IMR-90 (cell line): ENCODE data around the gene GORASP1. TPM values are rescaled to one million over a fixed set of nuclear protein-coding genes. Genes with fewer than 3 reads are reported as not detected.

ENCODE experiments used
- ATAC-seq: fragments of 200-7000 bp; cut with Tn5 transposase; 2 replicates; pipeline ENCODE4 v1.9.1; 2020; ENCODE audit warnings: low read depth, mild to moderate bottlenecking, moderate library complexity
- BruUV-seq: library from RNA; stranded (reverse); fragments of 400-500 nt; replicated peaks from 2 replicates; lab custom pipeline; 2021; lab: Mats Ljungman, UMichigan
- CTCF ChIA-PET: fragments of 300-600 bp; formaldehyde crosslinking; extraction: SDS; loops from one replicate; lab custom pipeline; 2021; ENCODE audit warnings: antibody characterized with exemption; lab: Yijun Ruan, JAX
- POLR2A ChIA-PET: fragments of 300-600 bp; sonication (Branson Sonifier 250); formaldehyde crosslinking; loops from one replicate; lab custom pipeline; 2022; ENCODE audit warnings: antibody characterized with exemption; ENCODE audit not compliant: unreplicated experiment; lab: Charles Lee
- DNase-seq: peaks from one replicate; pipeline ENCODE4 v3.0.0; 2013
- H2AFZ ChIP-seq: replicated peaks from 2 replicates; pipeline ENCODE3; 2013; ENCODE audit warnings: low read length, mild to moderate bottlenecking; ENCODE audit not compliant: poor library complexity
- H2AK5ac ChIP-seq: 2 replicates; pipeline ENCODE4 v1.6.1; 2013; ENCODE audit warnings: low read depth, low read length, inconsistent platforms
- H2AK9ac ChIP-seq: replicated peaks from 2 replicates; pipeline ENCODE3; 2013; ENCODE audit warnings: mild to moderate bottlenecking, low read depth, low read length, moderate library complexity; ENCODE audit not compliant: poor library complexity
- H2BK120ac ChIP-seq: 2 replicates; pipeline ENCODE4 v1.6.1; 2013; ENCODE audit warnings: low read depth, low read length, inconsistent platforms
- H2BK15ac ChIP-seq: 3 replicates; pipeline ENCODE4 v1.6.1; 2013; ENCODE audit warnings: low read depth, low read length, inconsistent platforms
- H2BK20ac ChIP-seq: 2 replicates; pipeline ENCODE4 v1.6.1; 2013; ENCODE audit warnings: low read depth, mild to moderate bottlenecking, inconsistent platforms, low read length, moderate library complexity
- H2BK5ac ChIP-seq: 2 replicates; pipeline ENCODE4 v1.6.1; 2013; ENCODE audit warnings: mild to moderate bottlenecking, low read depth, low read length, inconsistent platforms; ENCODE audit not compliant: poor library complexity, severe bottlenecking
- H3K14ac ChIP-seq: replicated peaks from 2 replicates; pipeline ENCODE4 v1.6.1; 2013; ENCODE audit warnings: low read depth, low read length, inconsistent platforms
- H3K18ac ChIP-seq: 2 replicates; pipeline ENCODE4 v1.6.1; 2013; ENCODE audit warnings: low read depth, low read length, control low read depth
- H3K23ac ChIP-seq: 2 replicates; pipeline ENCODE4 v1.6.1; 2013; ENCODE audit warnings: low read depth, low read length, inconsistent platforms
- H3K27ac ChIP-seq: 2 replicates; pipeline ENCODE4 v1.5.1; 2013; ENCODE audit warnings: mild to moderate bottlenecking, control low read depth, low read length; ENCODE audit not compliant: insufficient read depth
- H3K27me3 ChIP-seq: 2 replicates; pipeline ENCODE4 v1.6.1; 2013; ENCODE audit warnings: low read length; ENCODE audit not compliant: control insufficient read depth, insufficient read depth
- H3K36me3 ChIP-seq: 2 replicates; pipeline ENCODE4 v1.6.1; 2013; ENCODE audit warnings: low read length, mixed read lengths; ENCODE audit not compliant: control insufficient read depth, insufficient read depth
- H3K4ac ChIP-seq: 2 replicates; pipeline ENCODE4 v1.6.1; 2013; ENCODE audit warnings: low read depth, low read length, inconsistent platforms
- H3K4me1 ChIP-seq: 2 replicates; pipeline ENCODE4 v1.6.1; 2013; ENCODE audit warnings: low read length, mixed read lengths; ENCODE audit not compliant: control insufficient read depth, insufficient read depth
- H3K4me2 ChIP-seq: 2 replicates; pipeline ENCODE4 v1.6.1; 2013; ENCODE audit warnings: low read depth, mild to moderate bottlenecking, control low read depth, low read length, moderate library complexity
- H3K4me3 ChIP-seq: 2 replicates; pipeline ENCODE4 v1.5.1; 2013; ENCODE audit warnings: low read depth, mild to moderate bottlenecking, control low read depth, low read length, moderate library complexity; ENCODE audit not compliant: insufficient read depth
- H3K56ac ChIP-seq: 2 replicates; pipeline ENCODE4 v1.6.1; 2013; ENCODE audit warnings: low read length, inconsistent platforms; ENCODE audit not compliant: insufficient read depth; ENCODE audit errors: extremely low read depth
- H3K79me1 ChIP-seq, 2 experiments: 2 replicates each; pipeline ENCODE4 v1.6.1; 2013; ENCODE audit warnings: low read length in 2 of 2, inconsistent platforms in 1 of 2, low read depth in 1 of 2
- H3K9ac ChIP-seq: 2 replicates; pipeline ENCODE4 v1.6.1; 2013; ENCODE audit warnings: low read depth, low read length, control low read depth
- H3K9me1 ChIP-seq: 2 replicates; pipeline ENCODE4 v1.6.1; 2013; ENCODE audit warnings: low read length, inconsistent platforms; ENCODE audit not compliant: insufficient read depth
- H3K9me3 ChIP-seq: 2 replicates; pipeline ENCODE4 v1.6.1; 2013; ENCODE audit warnings: low read length; ENCODE audit not compliant: control insufficient read depth, insufficient read depth
- H4K20me1 ChIP-seq: 2 replicates; pipeline ENCODE4 v1.6.1; 2013; ENCODE audit warnings: low read length, inconsistent platforms; ENCODE audit not compliant: insufficient read depth
- H4K5ac ChIP-seq: 2 replicates; pipeline ENCODE4 v1.6.1; 2013; ENCODE audit warnings: mild to moderate bottlenecking, low read depth, low read length, control low read depth
- H4K8ac ChIP-seq, 2 experiments: 2 replicates each; pipeline ENCODE4 v1.6.1; 2013; ENCODE audit warnings: low read depth in 2 of 2, low read length in 2 of 2, control low read depth in 1 of 2, inconsistent platforms in 1 of 2
- H4K91ac ChIP-seq: 2 replicates; pipeline ENCODE4 v1.6.1; 2013; ENCODE audit warnings: low read depth, low read length, inconsistent platforms; ENCODE audit not compliant: insufficient read depth
- CEBPB ChIP-seq: IDR thresholded peaks from 2 replicates; pipeline ENCODE4 v1.6.1; 2012; ENCODE audit warnings: low read depth, low read length, improper control_type of control experiment
- CHD1 ChIP-seq: IDR thresholded peaks from 2 replicates; pipeline ENCODE4 v1.6.1; 2012; ENCODE audit warnings: low read depth, low read length, improper control_type of control experiment
- WGBS, 2 experiments: methylation state at CpG; one replicate each; pipeline versions ENCODE4 v1.1.5 to v1.1.7; 2013; ENCODE audit warnings: missing lambda C conversion rate in 2 of 2; ENCODE audit not compliant: insufficient read length in 1 of 2; ENCODE audit errors: extremely low coverage in 2 of 2; 5-methylcytosine and 5-hydroxymethylcytosine counted together
- dilution Hi-C: fragments of 300-500 bp; cut with HindIII; formaldehyde crosslinking; loops from one replicate; pipeline ENCODE4 v1.14.3; 2018; ENCODE audit warnings: low sequenced_read_pairs; ENCODE audit not compliant: unreplicated experiment
- in situ Hi-C: fragments of 300-500 bp; cut with MboI; formaldehyde crosslinking; loops from 3 replicates; pipeline ENCODE4 v1.14.3; 2019; ENCODE audit warnings: low sequenced_read_pairs, inconsistent platforms, mixed read lengths
- intact Hi-C: fragments of 100-400 bp; cut with micrococcal nuclease; formaldehyde crosslinking; loops from 2 replicates; pipeline ENCODE4 v1.10.0; 2022
- polyA plus RNA-seq, 3 experiments: library from polyadenylated mRNA; depleted of rRNA; stranded (reverse); fragments of >200 nt; gene quantifications; 2 replicates each; pipeline ENCODE4 v1.2.3, GENCODE V29; 2012; ENCODE audit warnings: low replicate concordance in 1 of 3
- total RNA-seq: library from RNA; depleted of rRNA; stranded (reverse); fragments of >200 nt; gene quantifications from 2 replicates; pipeline ENCODE4 v1.2.3, GENCODE V29; 2012

The GORASP1 gene
- total and polyA plus RNA-seq, 2 of the 4 experiments (the other 2 are of a cell fraction): 35.0 to 56.6 TPM

DNA sequence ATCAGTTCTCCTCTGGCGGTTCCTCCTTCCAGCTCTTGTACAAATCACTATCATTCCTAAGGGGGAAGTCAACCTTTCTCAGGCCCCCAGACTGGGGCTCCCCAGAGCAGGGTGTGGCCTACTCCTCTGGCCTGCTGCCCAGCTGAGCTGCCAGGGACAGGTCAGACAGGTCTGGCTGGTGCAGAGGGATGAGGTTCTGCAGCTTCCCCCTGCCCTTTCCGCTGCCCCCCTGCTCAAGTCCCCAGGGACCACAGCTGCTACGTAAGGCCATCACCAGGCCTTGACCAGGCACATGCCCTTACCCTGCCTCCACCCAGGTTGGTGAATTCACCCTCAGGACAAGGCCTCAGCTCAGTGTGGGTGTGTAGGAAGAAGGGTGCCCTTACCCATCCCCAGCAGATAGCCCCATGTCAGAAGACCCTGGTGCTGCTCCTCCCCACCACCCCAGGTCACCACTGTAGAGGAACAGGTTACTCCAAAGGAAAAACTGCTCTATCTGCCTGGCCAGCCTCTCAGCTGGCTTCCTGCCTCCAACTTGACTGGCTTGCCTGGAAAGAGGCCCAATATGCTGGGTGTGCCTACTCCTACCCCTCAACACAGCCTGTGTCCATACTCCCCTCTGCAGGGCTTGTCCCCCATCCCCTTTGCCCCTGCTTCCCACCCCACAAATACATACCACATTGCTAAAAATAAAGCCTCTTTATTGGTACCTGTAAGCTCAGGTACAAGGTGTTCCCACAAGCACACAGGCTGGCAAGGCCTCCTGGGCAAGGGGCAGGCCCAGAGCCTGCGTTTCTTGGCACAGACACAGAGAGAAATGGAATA is 34.0 kb upstream of the GORASP1 start:
- Histone ChIP-seq H3K27ac (no peak overlapping the region), H3K27me3 (no peaks in the 10 kb centered on the region), H3K23ac (no peak overlapping the region), H4K8ac (no peak overlapping the region), H2AFZ (no peak overlapping the region), H3K4me1 (peaks cover 28% of the 10 kb centered on the region), H3K56ac (no peak overlapping the region), H4K91ac (no peak overlapping the region), H3K79me1 (peaks cover 12 to 73% of the 10 kb centered on the region in 2 experiments), H3K4ac (no peak overlapping the region), H3K9me1 (peaks cover 29% of the 10 kb centered on the region), H3K14ac (no peak overlapping the region), H4K20me1 (peaks cover 82% of the 10 kb centered on the region), H3K9ac (no peak overlapping the region), H2BK20ac (no peak overlapping the region), H2BK120ac (no peak overlapping the region), H2BK5ac (peak overlapping the region; percentile 10), H3K9me3 (no peaks in the 10 kb centered on the region), H4K5ac (no peak overlapping the region), H3K18ac (no peak overlapping the region), H2AK9ac (no peak overlapping the region), H3K4me3 (no peak overlapping the region), H2AK5ac (no peak overlapping the region), H3K4me2 (no peak overlapping the region), H2BK15ac (no peak overlapping the region), H3K36me3 (peaks cover 44% of the 10 kb centered on the region)
- no peak for TF ChIP-seq CEBPB
- TF ChIP-seq CHD1: peak; percentile 61; the same call in 1 of the 2 replicates
- POLR2A ChIA-PET: no interaction called here
- ATAC-seq: peak; percentile 33; the same call in 1 of the 2 replicates
- in situ Hi-C loops: no loop called here
- intact Hi-C loops: no loop called here
- CTCF ChIA-PET: interaction anchor here (0.6 kb wide), 1 partner anchor 15 kb away, joined by 6 read pairs; no protein-coding TSS in a partner anchor
- WGBS, 2 experiments: no CpG with 5 or more reads among the region's 4 CpGs
- BruUV-seq: no TSS peak
- peak; percentile 39 for DNase-seq
- dilution Hi-C loops: no loop called here
